T-helper 1 cell treated with Interleukin-12 subunit alpha and Interleukin-12 subunit beta and Interleukin-4 antibody, amounts not matched to agents 30 μg/mL and 1 μg/mL, for 36 hours (primary cell): ENCODE data around the gene AFG1L.

ENCODE experiments used
- H3K27ac Mint-ChIP-seq: one replicate; pipeline ENCODE4 v1.8.0; 2021; ENCODE audit warnings: mild to moderate bottlenecking, mixed read lengths
- H3K27me3 Mint-ChIP-seq: one replicate; pipeline ENCODE4 v1.8.0; 2021; ENCODE audit warnings: low read depth, mixed read lengths
- H3K36me3 Mint-ChIP-seq: one replicate; pipeline ENCODE4 v1.8.0; 2021; ENCODE audit warnings: low read depth, mixed read lengths
- H3K4me1 Mint-ChIP-seq: one replicate; pipeline ENCODE4 v1.8.0; 2021; ENCODE audit warnings: low read depth, mixed read lengths
- H3K4me3 Mint-ChIP-seq: one replicate; pipeline ENCODE4 v1.8.0; 2021; ENCODE audit warnings: mild to moderate bottlenecking, moderate library complexity, mixed read lengths
- H3K9me3 Mint-ChIP-seq: one replicate; pipeline ENCODE4 v1.8.0; 2021; ENCODE audit warnings: mixed read lengths

AFG1L gene

DNA sequence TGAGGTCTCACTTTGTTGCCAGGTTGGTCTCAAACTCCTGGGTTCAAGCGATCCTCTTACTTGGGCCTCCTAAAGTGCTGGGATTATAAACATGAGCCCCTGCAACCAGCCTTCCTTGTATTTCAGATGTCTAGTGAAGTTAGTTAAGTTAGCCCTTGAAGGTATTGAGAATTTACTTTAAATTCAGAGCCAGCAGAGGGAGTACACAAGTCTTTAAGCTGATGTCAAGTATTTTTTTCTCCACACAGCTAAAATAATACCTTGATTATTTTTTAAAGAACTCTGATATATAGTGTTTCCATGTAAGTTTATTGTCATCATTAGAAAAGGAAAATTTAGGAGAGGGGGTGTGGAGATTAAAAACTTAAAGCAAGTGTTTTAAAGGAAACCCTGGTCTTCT lies 275.7 kb downstream of the AFG1L start:
- H3K9me3 Mint-ChIP-seq: no peaks in the 10 kb centered on the region
- peaks cover 6% of the 10 kb centered on the region for H3K4me1 Mint-ChIP-seq
- H3K27ac Mint-ChIP-seq: no peak overlapping the region
- H3K27me3 Mint-ChIP-seq: peaks cover 43% of the 10 kb centered on the region
- H3K4me3 Mint-ChIP-seq: no peak overlapping the region
- H3K36me3 Mint-ChIP-seq: peaks cover 21% of the 10 kb centered on the region

DNA sequence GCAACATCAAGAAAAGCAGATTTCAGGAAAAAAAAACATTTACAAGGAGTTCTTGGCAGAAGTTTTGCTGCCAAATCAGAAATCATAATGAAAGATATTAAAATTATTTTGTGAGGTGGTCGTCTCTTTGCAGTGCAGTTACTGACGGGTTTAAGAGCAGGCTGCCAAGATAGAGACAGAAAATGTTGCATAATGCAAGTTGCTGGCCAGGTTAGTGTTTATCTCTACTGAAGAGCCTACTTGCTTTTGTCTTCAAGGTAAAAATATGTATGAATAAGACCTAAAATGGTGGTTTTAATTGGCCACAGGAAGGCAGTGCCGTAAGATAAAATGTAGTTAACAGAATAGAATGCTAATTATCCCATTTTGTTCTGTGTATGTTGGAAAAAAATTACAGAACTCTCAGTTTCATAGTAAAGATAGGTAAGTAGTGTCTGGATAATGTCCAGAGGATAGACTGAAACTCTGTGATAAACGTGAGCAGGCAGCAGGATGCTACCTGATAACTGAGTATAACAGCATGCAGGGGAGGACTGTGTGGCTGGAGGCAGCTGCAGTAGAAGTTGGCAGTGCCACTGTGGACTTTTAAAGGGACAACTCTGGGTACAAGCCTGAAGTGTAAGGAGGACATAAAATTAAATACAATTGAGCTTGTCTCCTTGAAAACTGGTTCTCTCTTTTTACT lies 279.7 kb downstream of the AFG1L start:
- peaks cover 5% of the 10 kb centered on the region for H3K4me1 Mint-ChIP-seq
- no peaks in the 10 kb centered on the region for H3K9me3 Mint-ChIP-seq
- peaks cover 27% of the 10 kb centered on the region for H3K27me3 Mint-ChIP-seq
- H3K4me3 Mint-ChIP-seq: no peak overlapping the region
- peaks cover 12% of the 10 kb centered on the region for H3K36me3 Mint-ChIP-seq
- H3K27ac Mint-ChIP-seq: no peak overlapping the region
